GM12875 (cell line): Measurements from ENCODE around the gene UBR3.

Experiments
- H3K4me3 ChIP-seq: one replicate; pipeline ENCODE4 v1.5.1; 2011; ENCODE audit warnings: low read depth, low read length, control low read depth
- CTCF ChIP-seq: IDR thresholded peaks from 2 replicates; pipeline ENCODE4 v1.5.1; 2011; ENCODE audit warnings: low read depth, mild to moderate bottlenecking, control low read depth, inconsistent platforms, low read length, moderate library complexity, borderline replicate concordance; ENCODE audit not compliant: insufficient read depth

Gene UBR3

GRCh38 chr2:169796441-169796840 lies 30.8 kb upstream of the UBR3 start:
- TF ChIP-seq CTCF = no peak
- no peak overlapping the region for H3K4me3 ChIP-seq

- no peak overlapping the region for H3K4me3 ChIP-seq
- TF ChIP-seq CTCF = no peak
Measured at GRCh38 chr2:169797601-169798000, 29.7 kb upstream of the UBR3 start.

- TF ChIP-seq CTCF = no peak
- no peak overlapping the region for H3K4me3 ChIP-seq
Measured at GRCh38 chr2:169798397-169798717, 28.9 kb upstream of the UBR3 start.

GRCh38 chr2:169798718-169799592 lies 28.3 kb upstream of the UBR3 start, which contains the start of gene SSB:
Gene SSB, plus strand, starts transcription at chr2:169798871. Its CDS starts 2,090 bp downstream, at chr2:169800961.
- H3K4me3 ChIP-seq = peak within 1 kb of the TSS; percentile 62
- TF ChIP-seq CTCF = no peak

GRCh38 chr2:169803480-169803879 lies 23.8 kb upstream of the UBR3 start:
- H3K4me3 ChIP-seq = no peak overlapping the region
- no peak for TF ChIP-seq CTCF

- H3K4me3 ChIP-seq = no peak overlapping the region
- no peak for TF ChIP-seq CTCF
Measured at GRCh38 chr2:169806586-169806985, 20.7 kb upstream of the UBR3 start.

- no peak for TF ChIP-seq CTCF
Measured at GRCh38 chr2:169808221-169808620, 19.0 kb upstream of the UBR3 start.

More at GRCh38 chr2:169808221-169808620, 19.0 kb upstream of the UBR3 start:
- H3K4me3 ChIP-seq = no peak overlapping the region
